A549 (cell line): ENCODE results near the gene DAB2IP. TPM values are rescaled to one million over a fixed set of nuclear protein-coding genes. Genes with fewer than 3 reads are reported as not detected.
A peak's percentile ranks its signal among the peaks of the same experiment; 100 is the strongest.

Experiments used
- ATAC-seq, 2 experiments: fragments of 200-7000 bp in 1 of 2; fragments of >200 bp in 1 of 2; cut with Nextera tagmentation in 1 of 2; cut with Tn5 transposase in 1 of 2; 3 replicates each; pipeline versions ENCODE4 v1.8.0 to v1.9.1; 2018 to 2020; ENCODE audit warnings: mild to moderate bottlenecking in 1 of 2, moderate library complexity in 1 of 2
- CTCF ChIA-PET: fragments of 300-600 bp; sonication (Branson Sonifier 250); formaldehyde crosslinking; extraction: SDS; loops from one replicate; lab custom pipeline; 2021; ENCODE audit warnings: antibody characterized with exemption, inconsistent platforms; lab: Yijun Ruan, JAX
- POLR2A ChIA-PET: fragments of 350-600 bp; formaldehyde crosslinking; extraction: SDS; loops from one replicate; lab custom pipeline; 2021; ENCODE audit warnings: antibody characterized with exemption, inconsistent platforms; lab: Yijun Ruan, JAX
- DNase-seq, 2 experiments: peaks; one replicate each; pipeline versions ENCODE4 v3.0.0 to v3.0.0-alpha.2; 2011 to 2016; ENCODE audit warnings: low read depth in 1 of 2, low spot score in 1 of 2
- FAIRE-seq: peaks from 2 replicates; lab custom pipeline; 2011; peaks lifted over from hg19 to GRCh38; lab: Jason Lieb, UNC
- H3K27ac ChIP-seq, 2 experiments: fragments of >200 bp; sonication (Bioruptor Twin); formaldehyde crosslinking; 3 replicates each; pipeline ENCODE4 v1.5.1; 2016 to 2017
- H3K4me1 ChIP-seq: fragments of >200 bp; sonication (Bioruptor Twin); formaldehyde crosslinking; 3 replicates; pipeline ENCODE4 v1.6.1; 2016
- H3K4me2 ChIP-seq: fragments of >200 bp; sonication (Bioruptor Twin); formaldehyde crosslinking; 3 replicates; pipeline ENCODE4 v1.6.1; 2016
- H3K4me3 ChIP-seq: fragments of >200 bp; sonication (Bioruptor Twin); formaldehyde crosslinking; 3 replicates; pipeline ENCODE4 v1.5.1; 2016
- H3K9me3 ChIP-seq: fragments of >200 bp; sonication (Bioruptor Twin); formaldehyde crosslinking; 3 replicates; pipeline ENCODE4 v1.6.1; 2016
- CBX2 ChIP-seq: fragments of 200-600 bp; sonication (generic); IDR thresholded peaks from 2 replicates; pipeline ENCODE4 v1.6.1; 2016; ENCODE audit warnings: low read depth, mild to moderate bottlenecking, borderline replicate concordance
- EHF ChIP-seq: fragments of 250-450 bp; sonication (Bioruptor Pico); IDR thresholded peaks from 2 replicates; pipeline ENCODE4 v1.5.0; 2020; ENCODE audit warnings: mild to moderate bottlenecking
- FOXS1 ChIP-seq: fragments of 250-450 bp; sonication (Bioruptor Pico); IDR thresholded peaks from 2 replicates; pipeline ENCODE4 v1.5.0; 2020; ENCODE audit warnings: mild to moderate bottlenecking, moderate library complexity
- GATA3 ChIP-seq: IDR thresholded peaks from 2 replicates; pipeline ENCODE4 v1.6.1; 2012; ENCODE audit warnings: borderline replicate concordance
- HDAC2 ChIP-seq: fragments of 200-600 bp; sonication (generic); IDR thresholded peaks from 2 replicates; pipeline ENCODE4 v1.6.1; 2016
- JUNB ChIP-seq: fragments of >200 bp; sonication (Bioruptor Twin); formaldehyde crosslinking; IDR thresholded peaks from 2 replicates; pipeline ENCODE4 v1.6.1; 2016
- NR3C1 ChIP-seq: fragments of >200 bp; sonication (Bioruptor Twin); formaldehyde crosslinking; IDR thresholded peaks from 3 replicates; pipeline ENCODE4 v1.6.1; 2017
- PHF8 ChIP-seq: fragments of 200-600 bp; sonication (generic); IDR thresholded peaks from 2 replicates; pipeline ENCODE4 v1.6.1; 2016; ENCODE audit warnings: low read depth, mild to moderate bottlenecking, antibody characterized with exemption, moderate library complexity, borderline replicate concordance
- RAD21 ChIP-seq, 2 experiments: fragments of >200 bp in 1 of 2; sonication (Bioruptor Twin) in 1 of 2; formaldehyde crosslinking in 1 of 2; IDR thresholded peaks in 1 of 2; conservative IDR thresholded peaks in 1 of 2; 2 replicates in 1 of 2; 3 replicates in 1 of 2; pipeline ENCODE4 v1.6.1; 2012 to 2018; ENCODE audit warnings: inconsistent platforms in 1 of 2
- RARB ChIP-seq: fragments of 250-450 bp; sonication (Bioruptor Pico); IDR thresholded peaks from 2 replicates; pipeline ENCODE4 v1.8.0; 2021; ENCODE audit warnings: mild to moderate bottlenecking, moderate library complexity
- RCOR1 ChIP-seq: fragments of 150-350 bp; IDR thresholded peaks from 2 replicates; pipeline ENCODE4 v1.6.1; 2014; ENCODE audit warnings: antibody characterized with exemption, low read length, low read depth
- RFX5 ChIP-seq: fragments of 450-650 bp; IDR thresholded peaks from 2 replicates; pipeline ENCODE4 v1.7.1; 2014; ENCODE audit warnings: antibody characterized with exemption, mild to moderate bottlenecking, moderate library complexity
- SREBF2 ChIP-seq: fragments of 450-650 bp; IDR thresholded peaks from 2 replicates; pipeline ENCODE4 v1.6.1; 2014; ENCODE audit warnings: mild to moderate bottlenecking, moderate library complexity
- ZFP36 ChIP-seq: fragments of 450-650 bp; IDR thresholded peaks from 2 replicates; pipeline ENCODE4 v1.6.1; 2014; ENCODE audit warnings: borderline replicate concordance; ENCODE audit not compliant: partially characterized antibody
- WGBS: methylation state at CpG from one replicate; pipeline ENCODE4 v1.1.6; 2017; ENCODE audit errors: missing lambda C conversion rate; 5-methylcytosine and 5-hydroxymethylcytosine counted together
- polyA plus RNA-seq, 4 experiments: library from polyadenylated mRNA; depleted of rRNA in 3 of 4; stranded (reverse); fragments of >200 nt; fragmentation: RNase III in 1 of 4; extraction: RNeasy Plus Mini Kit Qiagen cat#74134 plus additional on column Dnase treatment in 1 of 4; gene quantifications; 2 replicates in 3 of 4; 3 replicates in 1 of 4; pipeline ENCODE4 v1.2.3, GENCODE V29; 2011 to 2017
- TF ChIP-seq, protein P1 (sequence below): fragments of 200-600 bp; sonication (generic); IDR thresholded peaks from 2 replicates; pipeline ENCODE4 v1.6.1; 2016; ENCODE audit warnings: antibody characterized with exemption, mild to moderate bottlenecking, moderate library complexity
- TF ChIP-seq, protein P2 (sequence below): fragments of 150-350 bp; IDR thresholded peaks from 2 replicates; pipeline ENCODE4 v1.6.1; 2014; ENCODE audit warnings: low read depth, mild to moderate bottlenecking, low read length
- TF ChIP-seq, protein P3 (sequence below): fragments of >200 bp; sonication (Bioruptor Twin); formaldehyde crosslinking; IDR thresholded peaks from 2 replicates; pipeline ENCODE4 v1.6.1; 2016
- TF ChIP-seq, protein P4 (sequence below): fragments of 250-450 bp; sonication (Bioruptor Pico); IDR thresholded peaks from 2 replicates; pipeline ENCODE4 v1.5.0; 2021; ENCODE audit warnings: mild to moderate bottlenecking, moderate library complexity, borderline replicate concordance
- TF ChIP-seq, protein P5 (sequence below): IDR thresholded peaks from 2 replicates; pipeline ENCODE4 v1.6.1; 2012; ENCODE audit warnings: low read depth, borderline replicate concordance

Gene DAB2IP
- polyA plus RNA-seq, 2 of the 4 experiments (the other 2 are of a cell fraction): 9.7 to 13.9 TPM

DNA sequence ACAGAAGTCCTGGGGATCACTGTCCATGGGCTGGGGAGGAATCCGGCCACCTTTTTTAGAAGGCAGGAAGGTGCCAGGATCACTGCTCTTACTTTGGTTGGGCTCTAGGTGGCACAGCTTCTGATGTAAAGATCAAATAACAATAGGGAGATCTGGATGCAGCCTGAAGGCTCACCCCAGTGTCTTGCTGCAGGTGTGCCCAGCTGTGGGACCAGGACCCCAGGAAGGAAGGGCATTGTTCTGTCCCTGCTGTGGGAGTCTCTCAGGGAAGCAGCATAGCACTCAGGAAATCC, 69.6 kb downstream of the DAB2IP start:
- FAIRE-seq: no peak
- Histone ChIP-seq H3K4me2 (no peak overlapping the region), H3K27ac (no peak overlapping the region), H3K4me1 (peaks cover 18% of the 10 kb centered on the region; the same call in 2 of the 3 replicates), H3K4me3 (no peak overlapping the region), H3K9me3 (no peaks in the 10 kb centered on the region)
- WGBS: 75% methylated on average over 1 of the region's 1 CpG
- ATAC-seq: peak; percentile 64 to 75; a peak in 5 of 6 replicates
- TF ChIP-seq RFX5: no peak
- 0 out of 5 replicates have a peak, but pooled peaks of 1 of the 2 experiments have one; percentile 7 for TF ChIP-seq RAD21 (conservative IDR thresholded peaks at IDR 0.05 in 1 of 2, IDR thresholded peaks at IDR 0.05 in 1 of 2)
- peak in 1 of 2 experiments; percentile 52 for DNase-seq
- ChIA-PET CTCF (interaction anchor here (1.0 to 2.8 kb wide), 8 partner anchors 8 to 37 kb away, joined by 3 to 9 read pairs (median 4); no protein-coding TSS in a partner anchor), POLR2A (no interaction called here)

DNA sequence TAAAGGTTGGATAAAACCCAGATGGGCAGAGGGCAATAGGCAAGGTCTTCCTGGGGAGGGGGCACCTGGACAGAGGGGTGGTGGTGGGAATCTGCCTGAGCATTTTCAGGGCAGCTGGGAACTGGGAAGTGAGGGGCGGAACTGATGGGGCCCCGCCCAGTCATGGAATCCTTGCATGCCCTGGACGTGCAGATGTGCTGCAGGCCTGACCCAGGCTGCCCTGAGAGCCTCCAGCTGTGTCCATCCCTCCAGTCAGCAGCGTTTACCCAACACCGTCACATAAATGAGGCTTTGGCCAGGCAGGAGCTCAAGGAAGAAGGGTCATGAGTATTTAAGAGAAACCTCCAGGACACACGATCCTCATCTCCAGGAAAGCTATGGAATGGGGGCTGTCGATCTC, 70.3 kb downstream of the DAB2IP start:
- no peak for FAIRE-seq
- Histone ChIP-seq H3K9me3 (no peaks in the 10 kb centered on the region), H3K4me3 (no peak overlapping the region), H3K4me1 (peaks cover 18% of the 10 kb centered on the region; the same call in 2 of the 3 replicates), H3K27ac (no peak overlapping the region), H3K4me2 (no peak overlapping the region)
- DNase-seq: no peak
- ChIA-PET POLR2A (no interaction called here), CTCF (interaction anchor here (0.6 to 2.8 kb wide), 5 partner anchors 13 to 224 kb away, joined by 3 to 9 read pairs (median 4); no protein-coding TSS in a partner anchor)
- WGBS: 90% methylated on average over 6 of the region's 7 CpGs
- ATAC-seq: 0 out of 6 replicates have a peak, but pooled peaks of 1 of the 2 experiments have one; percentile 35
- TF ChIP-seq ZFP36: no peak
- no peak for TF ChIP-seq FOXS1
- TF ChIP-seq, protein P1, sequence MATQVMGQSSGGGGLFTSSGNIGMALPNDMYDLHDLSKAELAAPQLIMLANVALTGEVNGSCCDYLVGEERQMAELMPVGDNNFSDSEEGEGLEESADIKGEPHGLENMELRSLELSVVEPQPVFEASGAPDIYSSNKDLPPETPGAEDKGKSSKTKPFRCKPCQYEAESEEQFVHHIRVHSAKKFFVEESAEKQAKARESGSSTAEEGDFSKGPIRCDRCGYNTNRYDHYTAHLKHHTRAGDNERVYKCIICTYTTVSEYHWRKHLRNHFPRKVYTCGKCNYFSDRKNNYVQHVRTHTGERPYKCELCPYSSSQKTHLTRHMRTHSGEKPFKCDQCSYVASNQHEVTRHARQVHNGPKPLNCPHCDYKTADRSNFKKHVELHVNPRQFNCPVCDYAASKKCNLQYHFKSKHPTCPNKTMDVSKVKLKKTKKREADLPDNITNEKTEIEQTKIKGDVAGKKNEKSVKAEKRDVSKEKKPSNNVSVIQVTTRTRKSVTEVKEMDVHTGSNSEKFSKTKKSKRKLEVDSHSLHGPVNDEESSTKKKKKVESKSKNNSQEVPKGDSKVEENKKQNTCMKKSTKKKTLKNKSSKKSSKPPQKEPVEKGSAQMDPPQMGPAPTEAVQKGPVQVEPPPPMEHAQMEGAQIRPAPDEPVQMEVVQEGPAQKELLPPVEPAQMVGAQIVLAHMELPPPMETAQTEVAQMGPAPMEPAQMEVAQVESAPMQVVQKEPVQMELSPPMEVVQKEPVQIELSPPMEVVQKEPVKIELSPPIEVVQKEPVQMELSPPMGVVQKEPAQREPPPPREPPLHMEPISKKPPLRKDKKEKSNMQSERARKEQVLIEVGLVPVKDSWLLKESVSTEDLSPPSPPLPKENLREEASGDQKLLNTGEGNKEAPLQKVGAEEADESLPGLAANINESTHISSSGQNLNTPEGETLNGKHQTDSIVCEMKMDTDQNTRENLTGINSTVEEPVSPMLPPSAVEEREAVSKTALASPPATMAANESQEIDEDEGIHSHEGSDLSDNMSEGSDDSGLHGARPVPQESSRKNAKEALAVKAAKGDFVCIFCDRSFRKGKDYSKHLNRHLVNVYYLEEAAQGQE: no peak
- TF ChIP-seq, protein P2, sequence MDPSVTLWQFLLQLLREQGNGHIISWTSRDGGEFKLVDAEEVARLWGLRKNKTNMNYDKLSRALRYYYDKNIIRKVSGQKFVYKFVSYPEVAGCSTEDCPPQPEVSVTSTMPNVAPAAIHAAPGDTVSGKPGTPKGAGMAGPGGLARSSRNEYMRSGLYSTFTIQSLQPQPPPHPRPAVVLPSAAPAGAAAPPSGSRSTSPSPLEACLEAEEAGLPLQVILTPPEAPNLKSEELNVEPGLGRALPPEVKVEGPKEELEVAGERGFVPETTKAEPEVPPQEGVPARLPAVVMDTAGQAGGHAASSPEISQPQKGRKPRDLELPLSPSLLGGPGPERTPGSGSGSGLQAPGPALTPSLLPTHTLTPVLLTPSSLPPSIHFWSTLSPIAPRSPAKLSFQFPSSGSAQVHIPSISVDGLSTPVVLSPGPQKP: no peak
- no peak for TF ChIP-seq RARB (CRISPR knock-in tag)
- no peak for TF ChIP-seq RCOR1
- no peak for TF ChIP-seq NR3C1
- no peak for TF ChIP-seq HDAC2
- TF ChIP-seq, protein P3, sequence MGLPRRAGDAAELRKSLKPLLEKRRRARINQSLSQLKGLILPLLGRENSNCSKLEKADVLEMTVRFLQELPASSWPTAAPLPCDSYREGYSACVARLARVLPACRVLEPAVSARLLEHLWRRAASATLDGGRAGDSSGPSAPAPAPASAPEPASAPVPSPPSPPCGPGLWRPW: no peak
- TF ChIP-seq EHF (CRISPR knock-in tag): no peak
- no peak for TF ChIP-seq GATA3
- no peak for TF ChIP-seq CBX2
- TF ChIP-seq PHF8: no peak
- no peak for TF ChIP-seq JUNB
- no peak for TF ChIP-seq SREBF2
- TF ChIP-seq, protein P4, sequence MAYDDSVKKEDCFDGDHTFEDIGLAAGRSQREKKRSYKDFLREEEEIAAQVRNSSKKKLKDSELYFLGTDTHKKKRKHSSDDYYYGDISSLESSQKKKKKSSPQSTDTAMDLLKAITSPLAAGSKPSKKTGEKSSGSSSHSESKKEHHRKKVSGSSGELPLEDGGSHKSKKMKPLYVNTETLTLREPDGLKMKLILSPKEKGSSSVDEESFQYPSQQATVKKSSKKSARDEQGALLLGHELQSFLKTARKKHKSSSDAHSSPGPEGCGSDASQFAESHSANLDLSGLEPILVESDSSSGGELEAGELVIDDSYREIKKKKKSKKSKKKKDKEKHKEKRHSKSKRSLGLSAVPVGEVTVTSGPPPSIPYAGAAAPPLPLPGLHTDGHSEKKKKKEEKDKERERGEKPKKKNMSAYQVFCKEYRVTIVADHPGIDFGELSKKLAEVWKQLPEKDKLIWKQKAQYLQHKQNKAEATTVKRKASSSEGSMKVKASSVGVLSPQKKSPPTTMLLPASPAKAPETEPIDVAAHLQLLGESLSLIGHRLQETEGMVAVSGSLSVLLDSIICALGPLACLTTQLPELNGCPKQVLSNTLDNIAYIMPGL (CRISPR knock-in tag): no peak
- TF ChIP-seq, protein P5, sequence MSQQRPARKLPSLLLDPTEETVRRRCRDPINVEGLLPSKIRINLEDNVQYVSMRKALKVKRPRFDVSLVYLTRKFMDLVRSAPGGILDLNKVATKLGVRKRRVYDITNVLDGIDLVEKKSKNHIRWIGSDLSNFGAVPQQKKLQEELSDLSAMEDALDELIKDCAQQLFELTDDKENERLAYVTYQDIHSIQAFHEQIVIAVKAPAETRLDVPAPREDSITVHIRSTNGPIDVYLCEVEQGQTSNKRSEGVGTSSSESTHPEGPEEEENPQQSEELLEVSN: no peak
